Measurements from ENCODE around the gene FILIP1L.

Gene FILIP1L

DNA sequence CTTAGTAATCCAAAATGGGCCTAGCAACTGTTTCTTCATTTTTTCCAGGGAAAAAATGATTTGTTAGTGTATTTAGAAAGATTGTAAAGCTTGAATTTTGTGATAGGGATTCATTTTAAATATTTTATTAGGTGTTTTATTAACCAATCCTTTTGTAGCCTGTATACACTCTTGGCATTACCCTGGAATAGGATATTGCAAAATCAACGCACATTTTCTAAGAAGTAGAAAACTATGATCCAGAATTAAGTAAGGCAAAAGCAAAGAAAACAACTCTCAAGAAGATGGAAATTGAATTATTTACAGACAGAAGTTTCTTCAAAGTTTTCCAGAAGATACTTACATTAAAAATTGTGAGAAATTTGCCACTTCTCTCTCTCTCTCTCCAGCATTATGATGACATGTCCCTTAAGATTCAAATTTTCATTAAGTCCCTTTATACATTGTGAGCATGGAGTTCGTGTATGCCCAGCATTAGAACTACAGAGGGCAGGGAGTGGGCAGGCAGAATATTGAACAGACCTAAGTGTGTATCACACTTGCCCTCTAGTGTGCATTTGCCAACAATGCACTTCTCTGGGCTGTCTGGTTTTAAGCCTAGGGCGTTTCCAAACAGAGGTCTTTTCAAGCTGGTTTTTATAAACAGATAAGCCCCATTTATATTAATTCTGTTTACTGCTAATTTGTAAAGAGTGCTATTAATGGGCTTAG is 325.1 kb downstream of the FILIP1L start:
- TF ChIP-seq GATA3 (IDR thresholded peaks at IDR 0.05; ENCODE audit: low read depth, low read length) = no peak
- TF ChIP-seq GATA2 (IDR thresholded peaks at IDR 0.05; ENCODE audit: low read depth, low read length) = no peak

Measured in SH-SY5Y (cell line).